GM19395 (cell line): ENCODE measurements around the gene CLEC2A.
A peak's percentile ranks its signal among the peaks of the same experiment; 100 is the strongest.
"Not testable (repeated sequence)": the region's sequence is repeated elsewhere in the genome, so short reads cannot be mapped to it uniquely, and the experiment has no call there.

Source experiments
- ATAC-seq: cut with Tn5 transposase; IDR thresholded peaks from one replicate; pipeline ENCODE4 v1.9.1; 2021; ENCODE audit warnings: mild to moderate bottlenecking, moderate library complexity; ENCODE audit not compliant: unreplicated experiment

CLEC2A gene, protein sequence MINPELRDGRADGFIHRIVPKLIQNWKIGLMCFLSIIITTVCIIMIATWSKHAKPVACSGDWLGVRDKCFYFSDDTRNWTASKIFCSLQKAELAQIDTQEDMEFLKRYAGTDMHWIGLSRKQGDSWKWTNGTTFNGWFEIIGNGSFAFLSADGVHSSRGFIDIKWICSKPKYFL

DNA sequence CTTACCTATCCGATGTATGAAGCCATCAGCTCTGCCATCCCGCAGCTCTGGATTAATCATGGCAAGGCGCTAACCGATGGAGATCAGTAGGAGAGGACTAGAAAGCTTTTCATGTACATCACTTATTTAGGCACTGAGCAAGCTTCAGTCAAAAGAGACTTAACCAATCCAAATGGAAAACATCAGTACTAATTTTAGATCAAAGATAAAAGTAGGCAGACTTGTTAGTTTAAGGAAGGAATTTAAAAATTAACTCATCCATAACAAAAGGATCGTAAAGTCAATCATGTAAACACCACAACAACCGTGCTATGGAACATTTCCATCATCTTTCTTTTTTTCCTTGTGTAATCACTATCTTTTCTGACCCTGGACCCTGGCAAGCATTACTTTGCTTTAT, at the start of gene CLEC2A:
CLEC2A (minus strand) TSS at position 101 of the 400 bp plus-strand sequence; CDS start at position 60, 41 bp downstream.
- ATAC-seq, result no peak

DNA sequence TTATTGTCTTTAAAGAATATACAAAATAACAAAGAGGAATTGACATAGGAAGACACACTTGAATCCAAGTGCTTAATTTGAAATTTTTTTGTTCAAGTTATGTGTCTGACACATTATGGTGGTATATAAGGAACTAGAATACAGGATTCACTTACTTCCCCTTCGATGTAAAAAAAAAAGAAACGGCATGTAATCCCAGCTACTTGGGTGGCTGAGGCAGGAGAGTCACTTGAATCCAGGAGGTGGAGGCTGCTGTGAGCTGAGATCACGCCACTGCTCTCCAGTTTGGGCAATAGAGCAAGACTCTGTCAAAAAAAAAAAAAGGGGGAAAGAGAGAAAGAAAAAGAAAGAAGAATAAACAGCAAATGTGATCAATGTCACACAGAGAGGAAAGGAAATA, 48.0 kb upstream of the CLEC2A start:
- ATAC-seq, result no peak

DNA sequence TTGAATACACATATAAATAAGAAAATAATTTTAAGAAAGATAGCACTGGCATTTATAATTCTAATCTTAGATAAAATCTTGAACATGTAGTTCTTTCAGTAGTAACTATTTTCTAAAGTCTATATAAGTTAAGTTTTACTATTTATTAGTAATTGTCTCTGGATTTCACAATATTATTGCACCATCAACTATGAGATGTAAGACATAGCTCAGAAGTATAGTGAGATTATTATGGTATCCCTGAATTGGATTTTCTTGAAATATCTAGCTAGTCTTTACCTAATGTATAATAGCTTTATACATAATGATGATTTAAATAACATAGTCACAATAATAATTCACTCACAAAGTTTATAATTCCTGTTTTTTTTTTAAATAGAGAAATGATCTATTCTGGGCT, 45.7 kb upstream of the CLEC2A start:
- ATAC-seq, result no peak

DNA sequence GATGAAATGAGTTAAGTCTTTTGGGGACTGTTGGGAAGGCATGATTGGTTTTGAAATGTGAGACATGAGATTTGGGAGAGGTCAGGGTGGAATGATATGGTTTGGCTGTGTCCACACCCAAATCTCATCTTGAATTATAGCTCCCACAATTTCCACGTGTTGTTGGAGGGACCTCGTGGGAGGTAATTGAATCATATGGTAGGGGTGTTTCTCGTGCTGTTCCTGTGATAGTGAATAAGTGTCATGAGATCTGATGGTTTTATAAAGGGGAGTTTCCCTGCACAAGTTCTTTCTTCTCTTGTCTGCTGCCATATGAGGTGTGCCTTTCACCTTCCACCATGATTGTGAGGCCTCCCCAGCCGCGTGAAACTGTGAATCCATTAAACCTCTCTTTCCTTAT, 44.5 kb upstream of the CLEC2A start:
- ATAC-seq, result not testable (repeated sequence)

DNA sequence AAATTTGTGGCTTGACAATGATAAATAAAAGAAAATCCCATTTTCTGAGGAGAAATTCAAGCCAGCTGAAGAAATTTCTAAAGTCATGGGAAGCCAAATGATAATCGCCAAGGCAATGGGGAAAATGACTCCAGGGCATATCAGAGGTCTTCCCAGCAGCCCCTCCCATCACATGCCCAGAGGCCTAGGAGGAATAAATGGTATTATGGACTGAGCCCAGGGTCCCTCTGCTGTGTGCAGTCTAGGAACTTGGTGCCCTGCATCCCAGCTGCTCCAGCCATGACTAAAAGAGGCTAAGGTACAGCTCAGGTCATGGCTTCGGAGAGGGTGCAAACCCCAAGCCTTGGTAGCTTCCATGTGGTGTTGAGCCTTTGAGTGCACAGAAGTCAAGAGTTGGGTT, 43.4 kb upstream of the CLEC2A start:
- no peak for ATAC-seq

DNA sequence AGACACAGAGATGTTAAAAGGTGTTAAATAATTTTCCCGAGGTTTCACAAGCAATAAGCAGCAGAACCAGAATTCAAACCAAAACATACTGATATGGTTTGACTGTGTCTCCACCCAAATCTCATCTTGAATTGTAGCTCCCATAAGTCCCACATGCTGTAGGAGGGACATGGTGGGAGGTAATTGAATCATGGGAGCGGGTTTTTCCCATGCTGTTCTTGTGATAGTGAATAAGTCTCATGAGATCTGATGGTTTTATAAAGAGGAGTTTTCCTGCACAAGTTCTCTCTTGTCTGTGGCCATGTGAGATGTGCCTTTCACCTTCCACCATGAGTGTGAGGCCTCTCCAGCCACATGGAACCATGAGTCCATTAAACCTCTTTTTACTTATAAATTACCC, 42.6 kb upstream of the CLEC2A start:
- not testable (repeated sequence) for ATAC-seq

DNA sequence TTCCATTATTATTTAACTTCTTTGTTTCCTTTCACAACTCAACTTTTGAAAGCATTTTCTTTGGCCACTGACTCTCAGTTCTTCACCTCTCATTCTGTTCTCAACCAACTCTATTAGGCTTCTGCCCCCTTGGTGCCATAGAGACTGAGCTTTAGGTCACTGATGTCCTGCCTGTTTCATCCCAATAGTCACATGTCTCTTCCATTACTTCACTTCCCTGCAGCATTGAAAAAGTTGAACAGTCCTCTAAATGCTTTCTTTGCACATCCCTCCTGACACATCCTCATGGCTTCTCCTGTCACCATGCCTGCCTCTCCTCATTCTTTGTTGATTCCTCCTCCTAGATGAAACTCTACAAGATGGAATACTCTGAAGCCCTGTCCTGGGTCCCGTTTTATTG, 41.8 kb upstream of the CLEC2A start:
- no peak for ATAC-seq

DNA sequence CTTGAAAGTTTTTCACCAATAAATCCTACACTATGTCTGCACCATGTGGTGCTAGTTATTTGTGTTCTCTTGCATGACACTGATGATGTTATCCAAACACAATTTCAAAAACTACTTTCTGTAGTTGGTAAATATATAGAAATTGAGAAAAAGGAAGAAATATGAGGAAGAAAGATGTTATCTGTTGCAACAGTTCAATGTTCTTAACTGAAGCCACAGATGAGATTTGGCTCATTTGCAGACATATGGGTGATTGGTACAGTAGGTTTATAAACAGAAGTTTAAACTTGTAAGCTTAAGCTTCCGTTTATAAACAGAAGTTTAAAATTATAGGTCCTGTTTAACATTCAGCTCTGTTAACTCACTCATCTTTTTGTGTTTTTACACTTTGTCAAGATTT, 39.0 kb upstream of the CLEC2A start, which contains the start of gene CLEC12A:
CLEC12A (plus strand) TSS at position 229 of the 400 bp plus-strand sequence. CDS start 188 bp downstream, outside the sequence.
- no peak for ATAC-seq

DNA sequence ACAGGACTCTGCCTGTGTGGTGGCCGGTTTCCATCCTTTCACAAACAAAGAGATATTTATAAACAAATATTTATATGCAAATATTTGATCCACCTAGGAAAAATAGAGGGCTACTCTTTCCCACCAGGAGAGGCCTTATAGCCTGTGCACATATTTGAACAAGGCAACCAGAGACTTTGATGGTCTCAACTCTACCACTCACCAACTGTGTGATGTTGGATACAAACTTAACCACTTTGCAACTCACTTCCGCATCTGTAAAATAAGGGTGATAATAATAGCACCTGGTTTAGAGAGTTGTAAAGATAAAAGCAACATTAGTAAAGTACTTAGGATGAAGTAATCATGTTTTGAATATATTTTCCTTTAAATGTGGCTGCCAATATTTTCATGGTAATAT, 37.5 kb upstream of the CLEC2A start:
- no peak for ATAC-seq

DNA sequence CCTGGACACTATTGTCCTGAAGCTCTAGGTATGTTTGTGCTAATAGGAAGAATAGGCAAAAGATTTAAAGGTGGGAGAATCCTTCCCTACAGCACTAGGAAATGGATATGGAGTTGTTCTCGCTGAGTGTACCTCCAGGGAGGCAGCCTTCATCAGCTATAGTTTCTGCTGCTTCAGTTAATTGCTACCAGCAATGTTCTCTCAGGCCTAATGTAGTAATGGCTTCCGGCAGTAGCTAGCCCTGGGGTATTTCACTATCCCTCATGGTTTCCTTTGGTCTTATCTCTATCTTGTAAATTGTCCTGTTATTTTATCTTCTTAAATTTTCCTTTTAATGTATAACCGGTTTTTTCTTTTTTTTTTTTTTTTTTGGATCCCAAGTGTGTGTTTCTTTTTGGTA, 29.7 kb upstream of the CLEC2A start:
- no peak for ATAC-seq

DNA sequence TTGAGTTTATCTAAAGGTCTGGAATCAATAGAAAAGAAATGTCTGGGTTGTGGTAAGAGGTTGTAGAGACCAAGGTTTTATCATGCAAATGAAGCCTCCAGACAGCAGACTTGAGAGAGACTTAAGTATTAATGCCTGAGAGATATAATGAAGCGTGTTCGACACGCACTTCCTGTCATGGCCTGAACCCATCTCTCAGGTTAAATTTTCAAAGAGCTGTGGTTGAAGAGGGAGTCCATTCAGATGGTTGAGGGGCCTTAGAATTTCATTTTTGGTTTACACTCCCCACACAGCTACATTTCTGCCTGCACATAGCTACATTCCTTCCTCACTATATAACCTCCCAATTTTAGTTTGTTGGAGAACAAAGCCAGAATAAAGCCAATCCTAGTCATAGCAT, 28.9 kb upstream of the CLEC2A start:
- peak; percentile 91 for ATAC-seq

DNA sequence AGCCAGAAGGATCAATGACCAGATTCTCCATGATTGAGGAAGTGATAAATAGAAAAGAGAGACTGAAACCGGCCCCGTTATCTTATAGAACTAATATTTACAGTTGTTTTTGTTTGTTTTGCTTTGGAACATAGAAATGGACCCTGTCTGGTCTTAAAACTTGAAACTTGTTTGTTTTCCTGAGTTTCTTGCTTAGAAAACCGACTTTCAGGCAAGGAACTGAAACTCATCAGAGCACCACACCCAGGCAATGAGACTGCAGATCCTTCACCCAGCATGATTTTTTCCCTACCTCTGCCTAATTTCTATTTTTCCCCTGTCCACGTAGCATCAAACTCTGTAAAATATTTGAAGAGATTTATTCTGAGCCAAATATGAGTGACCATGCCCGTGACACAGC, 28.4 kb upstream of the CLEC2A start:
- ATAC-seq, result peak; percentile 20

DNA sequence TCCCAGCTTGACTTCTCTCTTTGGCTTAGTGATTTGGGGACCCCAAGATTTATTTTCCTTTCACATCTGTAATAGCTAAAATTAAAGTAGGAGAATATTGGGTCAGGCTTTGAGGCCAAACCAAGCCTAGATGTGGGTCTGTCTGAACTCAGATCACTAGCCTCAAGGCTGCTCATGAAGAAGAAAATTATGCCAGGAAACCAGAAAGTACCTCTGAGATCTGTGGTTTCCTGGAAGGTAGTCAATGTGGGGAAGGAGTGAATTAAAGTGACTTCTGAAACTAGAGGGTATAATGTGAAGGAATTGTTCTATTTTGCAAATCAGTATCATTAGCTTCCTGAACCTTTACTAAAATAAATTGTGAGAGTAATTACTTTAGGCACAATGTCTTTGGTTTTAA, 25.7 kb upstream of the CLEC2A start:
- ATAC-seq, result no peak

DNA sequence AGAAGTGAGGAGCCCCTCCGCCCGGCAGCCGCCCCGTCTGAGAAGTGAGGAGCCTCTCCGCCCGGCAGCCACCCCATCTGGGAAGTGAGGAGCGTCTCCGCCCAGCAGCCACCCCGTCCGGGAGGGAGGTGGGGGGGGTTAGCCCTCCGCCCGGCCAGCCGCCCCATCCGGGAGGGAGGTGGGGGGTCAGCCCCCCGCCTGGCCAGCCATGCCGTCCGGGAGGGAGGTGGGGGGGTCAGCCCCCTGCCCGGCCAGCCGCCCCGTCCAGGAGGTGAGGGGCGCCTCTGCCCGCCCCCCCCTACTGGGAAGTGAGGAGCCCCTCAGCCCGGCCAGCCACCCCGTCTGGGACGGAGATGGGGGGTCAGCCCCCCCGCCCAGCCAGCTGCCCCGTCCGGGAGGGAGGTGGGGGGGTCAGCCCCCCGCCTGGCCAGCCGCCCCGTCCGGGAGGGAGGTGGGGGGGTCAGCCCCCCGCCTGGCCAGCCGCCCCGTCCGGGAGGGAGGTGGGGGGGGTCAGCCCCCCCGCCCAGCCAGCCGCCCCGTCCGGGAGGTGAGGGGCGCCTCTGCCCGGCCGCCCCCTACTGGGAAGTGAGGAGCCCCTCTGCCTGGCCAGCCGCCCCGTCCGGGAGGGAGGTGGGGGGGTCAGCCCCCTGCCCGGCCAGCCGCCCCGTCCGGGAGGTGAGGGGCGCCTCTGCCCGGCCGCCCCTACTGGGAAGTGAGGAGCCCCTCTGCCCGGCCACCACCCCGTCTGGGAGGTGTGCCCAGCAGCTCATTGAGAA, 21.0 kb upstream of the CLEC2A start:
- not testable (repeated sequence) for ATAC-seq

DNA sequence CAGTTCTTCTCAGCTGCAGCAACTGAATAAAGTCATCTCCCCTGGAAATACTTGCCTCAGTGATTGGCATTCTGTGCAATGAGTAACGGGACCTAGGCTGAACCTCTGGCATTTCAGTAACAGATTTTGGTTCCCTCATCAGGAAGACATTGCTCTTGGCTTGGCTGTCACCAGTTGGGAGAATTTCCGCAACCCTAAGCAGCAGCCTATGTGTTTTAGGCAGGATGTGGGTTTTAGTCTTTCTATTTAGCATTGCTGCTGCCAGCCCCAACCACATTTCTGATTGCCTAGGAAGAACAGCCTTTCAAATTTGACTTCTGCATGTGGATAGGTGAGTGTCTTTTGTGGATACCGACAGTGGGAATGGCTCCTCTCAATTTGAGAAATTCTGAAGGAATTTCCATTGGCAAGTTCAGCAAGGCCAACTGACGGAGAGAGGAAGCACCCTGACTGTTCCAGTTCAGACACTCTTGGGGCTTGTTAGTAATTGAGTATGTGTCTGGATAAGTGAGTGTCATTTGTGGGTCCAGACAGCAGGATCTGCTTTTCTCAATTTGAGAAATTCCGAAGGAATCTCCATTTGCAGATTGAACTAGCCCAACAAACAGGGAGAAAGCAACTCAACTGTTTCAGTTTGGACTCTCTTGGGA, 19.0 kb upstream of the CLEC2A start:
- ATAC-seq, result peak; percentile 42

DNA sequence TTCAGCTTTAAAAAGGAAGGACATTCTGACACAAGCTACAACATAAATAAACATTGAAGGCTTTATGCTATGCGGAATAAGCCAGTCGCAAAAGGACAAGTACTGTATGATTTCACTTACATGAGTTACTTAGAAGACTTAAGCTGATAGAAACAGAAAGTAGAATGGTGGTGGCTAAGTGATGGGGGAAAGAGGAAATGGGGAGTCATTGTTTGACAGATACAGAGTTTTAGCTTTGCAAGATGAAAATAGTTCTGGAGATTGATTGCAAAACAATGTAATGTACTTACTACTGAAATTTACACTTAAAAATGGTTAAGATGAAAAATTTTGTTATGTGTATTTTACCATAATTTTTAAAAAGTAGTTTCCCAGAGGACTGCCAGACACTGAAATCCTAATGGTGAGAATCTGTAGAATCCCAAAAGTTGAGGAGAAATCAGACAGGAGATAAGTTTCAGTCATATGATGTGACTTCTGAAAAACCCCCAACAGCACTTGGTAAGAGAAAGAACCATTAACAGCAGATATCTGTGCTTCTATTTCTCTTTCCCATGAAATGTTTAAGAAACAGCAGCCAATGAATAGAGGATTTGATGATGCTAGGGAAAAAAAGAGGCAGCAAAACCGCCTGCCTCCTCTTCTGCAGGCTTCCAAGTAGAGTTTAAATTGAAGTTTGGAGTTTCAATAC, 16.6 kb upstream of the CLEC2A start:
- peak; percentile 97 for ATAC-seq

DNA sequence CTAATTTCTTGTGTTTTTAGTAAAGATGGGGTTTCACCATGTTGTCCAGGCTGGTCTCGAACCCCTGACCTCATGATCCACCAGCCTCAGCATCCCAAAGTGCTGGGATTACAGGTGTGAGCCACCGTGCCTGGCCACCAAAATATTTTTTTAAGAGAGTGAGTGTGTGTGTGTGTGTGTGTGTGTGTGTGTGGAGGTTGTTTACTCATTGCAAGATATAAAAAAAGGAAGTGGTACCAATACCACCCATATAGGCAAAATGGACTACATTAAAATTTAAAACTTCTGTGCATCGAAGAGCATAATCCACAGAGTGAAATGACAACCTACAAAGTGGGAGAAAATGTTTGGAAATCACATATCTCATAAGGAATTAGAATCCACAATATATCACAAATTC, 15.5 kb upstream of the CLEC2A start:
- ATAC-seq, result no peak

DNA sequence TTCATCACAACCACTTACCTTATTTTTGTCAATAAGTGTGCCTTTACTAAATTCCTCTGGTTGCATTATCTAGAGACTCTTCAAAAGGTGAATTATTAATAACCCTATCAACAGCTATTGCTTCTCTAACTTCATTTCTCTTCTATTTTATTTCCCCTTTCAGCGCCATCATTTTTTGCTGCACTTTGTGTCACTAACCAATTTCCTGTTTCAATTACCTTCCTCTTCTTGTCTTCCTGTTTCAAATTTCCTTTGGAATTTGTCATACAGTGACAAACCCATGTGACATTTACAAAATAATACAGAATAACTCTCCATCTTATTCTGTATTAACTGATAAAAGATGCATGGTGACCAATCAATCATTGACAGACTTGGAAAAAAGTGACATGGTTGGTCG, 12.2 kb upstream of the CLEC2A start:
- no peak for ATAC-seq

DNA sequence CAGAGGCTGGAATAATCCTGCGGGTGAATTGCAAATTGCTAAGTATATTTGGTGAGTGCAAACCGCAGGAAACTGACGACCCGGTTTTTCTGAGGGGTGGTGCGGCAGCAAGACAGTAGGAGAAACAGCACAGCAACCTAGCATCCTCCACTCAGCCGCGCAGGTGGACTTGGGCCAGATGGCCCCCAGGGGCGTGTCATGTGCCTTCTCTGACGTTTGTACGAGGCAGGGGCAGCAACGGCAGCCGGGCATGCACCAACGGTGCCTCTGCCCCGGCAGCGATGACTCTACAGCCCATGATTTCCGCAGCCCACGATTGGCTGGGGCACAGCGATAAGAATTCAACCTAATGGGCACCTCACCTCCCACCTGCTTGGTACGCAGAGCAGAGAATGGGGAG, 11.1 kb upstream of the CLEC2A start:
- no peak for ATAC-seq

DNA sequence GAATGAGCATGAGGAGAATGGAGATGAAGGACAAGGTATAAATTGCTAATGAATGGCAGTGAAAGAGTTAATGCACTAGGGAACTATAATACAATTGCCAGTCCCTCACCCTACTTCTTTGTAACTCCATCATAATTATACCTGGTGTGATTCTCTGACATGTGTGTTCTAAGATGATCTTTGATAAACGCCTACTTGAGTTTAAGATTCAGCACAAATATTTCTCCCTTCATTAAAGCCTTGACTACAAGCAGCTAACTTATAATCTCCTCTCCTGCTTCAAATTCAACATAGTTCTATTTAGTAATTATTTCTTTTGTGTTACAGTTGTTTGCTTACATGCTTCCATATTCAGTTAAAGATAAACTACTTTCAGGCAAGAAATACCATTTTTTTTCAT, 9.7 kb upstream of the CLEC2A start:
- no peak for ATAC-seq

DNA sequence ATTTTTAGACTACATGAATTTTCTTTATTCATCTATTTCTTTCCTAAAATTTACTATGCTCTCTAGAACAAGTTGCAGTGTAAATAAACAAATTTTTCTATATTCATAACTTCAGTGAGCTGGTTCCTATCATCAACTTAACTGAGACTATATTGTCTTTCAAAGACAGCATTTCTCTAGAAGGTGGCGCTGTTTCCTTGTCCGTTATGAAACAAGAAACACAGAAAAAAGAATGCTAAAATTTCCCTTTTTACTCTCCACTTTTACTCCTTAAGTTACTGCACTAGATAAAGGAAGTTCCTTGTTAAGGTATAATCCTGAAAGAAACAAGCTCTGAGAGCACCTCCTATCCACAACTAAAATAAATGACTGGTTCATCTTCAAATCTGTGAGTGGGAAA, 8.2 kb upstream of the CLEC2A start:
- ATAC-seq, result no peak

DNA sequence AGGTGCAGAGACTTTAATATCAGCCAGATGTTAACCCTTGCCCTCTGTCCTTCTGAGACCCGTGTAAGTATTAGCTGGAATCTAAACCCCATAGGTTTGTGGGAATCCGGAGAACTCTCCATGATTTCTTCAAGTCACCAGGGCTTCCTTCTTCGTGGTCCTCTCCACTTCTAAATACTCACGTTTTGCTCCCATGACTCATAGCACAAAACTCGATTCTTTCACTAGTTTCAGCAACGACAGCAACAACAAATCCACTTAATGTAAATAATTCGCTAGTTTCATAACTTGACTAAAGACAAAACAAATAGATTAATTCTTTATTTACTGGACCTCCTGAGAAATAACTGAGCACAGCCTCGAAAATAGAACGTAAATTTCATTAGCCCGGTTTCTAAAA, 4.4 kb upstream of the CLEC2A start:
- ATAC-seq, result no peak
